ENCODE data around the gene DAGLA.

DNA sequence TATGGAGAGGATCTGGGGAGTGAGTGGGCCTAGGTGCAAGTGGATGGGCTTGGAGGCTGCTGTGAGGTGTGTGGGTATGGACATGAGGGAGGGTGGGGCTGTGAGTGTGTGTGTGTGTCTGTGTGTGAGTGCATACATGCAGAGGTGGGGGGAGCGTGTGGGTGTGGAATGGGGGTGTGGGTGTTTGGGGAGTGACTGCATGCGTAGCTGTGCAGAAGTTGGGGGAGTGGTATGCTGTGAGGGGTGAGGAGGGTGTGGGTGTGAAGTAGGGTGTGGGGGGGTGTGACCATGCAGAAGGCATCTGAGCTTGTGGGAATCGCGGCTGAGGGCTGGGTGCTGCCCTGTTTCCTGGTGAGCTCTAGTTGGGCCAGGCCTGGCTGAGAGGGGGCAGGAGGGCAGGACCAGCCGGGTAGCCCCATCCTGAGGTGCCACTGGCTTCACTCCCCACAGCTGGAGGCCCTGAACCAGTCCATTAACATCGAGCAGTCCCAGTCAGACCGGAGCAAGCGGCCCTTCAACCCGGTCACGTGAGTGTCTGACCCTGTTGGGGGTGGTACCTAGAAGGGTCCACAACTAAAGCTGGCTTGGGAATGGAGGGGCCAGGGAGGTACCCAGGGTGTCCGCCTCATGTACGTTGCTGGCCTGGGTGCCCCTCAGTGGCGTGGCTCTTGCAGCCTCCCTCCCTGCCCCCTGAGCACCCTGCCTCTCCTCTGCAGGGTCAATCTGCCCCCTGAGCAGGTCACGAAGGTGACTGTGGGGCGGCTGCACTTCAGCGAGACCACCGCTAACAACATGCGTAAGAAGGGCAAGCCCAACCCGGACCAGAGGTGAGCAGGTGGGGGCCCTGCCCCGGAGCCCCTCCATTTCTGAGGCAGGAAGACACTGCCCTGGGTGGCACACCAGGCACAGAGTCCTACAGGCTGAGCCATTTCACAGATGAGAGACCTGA lies 95.7 kb downstream of the DAGLA start:
- no peak for TF ChIP-seq FOXA1 (IDR thresholded peaks at IDR 0.05)
- no peak for TF ChIP-seq TARDBP (IDR thresholded peaks at IDR 0.05)
- no peak for TF ChIP-seq SP1 (IDR thresholded peaks at IDR 0.05)
- no peak for TF ChIP-seq HDGF (IDR thresholded peaks at IDR 0.05; ENCODE audit: borderline replicate concordance)
- no peak for TF ChIP-seq FOXK2 (IDR thresholded peaks at IDR 0.05)
- TF ChIP-seq LEF1 (IDR thresholded peaks at IDR 0.05; ENCODE audit: borderline replicate concordance): no peak
- no peak for TF ChIP-seq NFRKB (IDR thresholded peaks at IDR 0.05)
- TF ChIP-seq BHLHE40 (IDR thresholded peaks at IDR 0.05; ENCODE audit: borderline replicate concordance): no peak
- TF ChIP-seq ARNT (IDR thresholded peaks at IDR 0.05): no peak
- no peak for TF ChIP-seq SUZ12 (IDR thresholded peaks at IDR 0.05)
- TF ChIP-seq, protein P1, sequence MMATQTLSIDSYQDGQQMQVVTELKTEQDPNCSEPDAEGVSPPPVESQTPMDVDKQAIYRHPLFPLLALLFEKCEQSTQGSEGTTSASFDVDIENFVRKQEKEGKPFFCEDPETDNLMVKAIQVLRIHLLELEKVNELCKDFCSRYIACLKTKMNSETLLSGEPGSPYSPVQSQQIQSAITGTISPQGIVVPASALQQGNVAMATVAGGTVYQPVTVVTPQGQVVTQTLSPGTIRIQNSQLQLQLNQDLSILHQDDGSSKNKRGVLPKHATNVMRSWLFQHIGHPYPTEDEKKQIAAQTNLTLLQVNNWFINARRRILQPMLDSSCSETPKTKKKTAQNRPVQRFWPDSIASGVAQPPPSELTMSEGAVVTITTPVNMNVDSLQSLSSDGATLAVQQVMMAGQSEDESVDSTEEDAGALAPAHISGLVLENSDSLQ (IDR thresholded peaks at IDR 0.05): no peak
- no peak for TF ChIP-seq ELF4 (IDR thresholded peaks at IDR 0.05)
- no peak for TF ChIP-seq FOXM1 (IDR thresholded peaks at IDR 0.05; ENCODE audit: borderline replicate concordance)
